PC-9 (cell line): ENCODE data around the gene RALGPS2.

Experiments used
- CTCF ChIP-seq: fragments of 200-600 bp; sonication (generic); conservative IDR thresholded peaks from 2 replicates; pipeline ENCODE4 v1.6.1; 2017; ENCODE audit warnings: mixed run types, antibody characterized with exemption, mild to moderate bottlenecking, moderate library complexity
- EZH2 ChIP-seq: fragments of 200-600 bp; sonication (generic); IDR thresholded peaks from 2 replicates; pipeline ENCODE4 v1.8.0; 2017; ENCODE audit warnings: antibody characterized with exemption, low read depth

- no peak for TF ChIP-seq CTCF
- no peak for TF ChIP-seq EZH2
Observed at GRCh38 chr1:178847396-178847849, 122.4 kb downstream of the RALGPS2 start.
